GM21723 (cell line): ENCODE data around the gene TMEM245.
A peak's percentile ranks its signal among the peaks of the same experiment; 100 is the strongest.
"Not testable (repeated sequence)": the region's sequence is repeated elsewhere in the genome, so short reads cannot be mapped to it uniquely, and the experiment has no call there.

ENCODE experiments used
- ATAC-seq: cut with Tn5 transposase; IDR thresholded peaks from one replicate; pipeline ENCODE4 v1.9.1; 2021; ENCODE audit warnings: mild to moderate bottlenecking, moderate library complexity; ENCODE audit not compliant: unreplicated experiment

The TMEM245 gene

DNA sequence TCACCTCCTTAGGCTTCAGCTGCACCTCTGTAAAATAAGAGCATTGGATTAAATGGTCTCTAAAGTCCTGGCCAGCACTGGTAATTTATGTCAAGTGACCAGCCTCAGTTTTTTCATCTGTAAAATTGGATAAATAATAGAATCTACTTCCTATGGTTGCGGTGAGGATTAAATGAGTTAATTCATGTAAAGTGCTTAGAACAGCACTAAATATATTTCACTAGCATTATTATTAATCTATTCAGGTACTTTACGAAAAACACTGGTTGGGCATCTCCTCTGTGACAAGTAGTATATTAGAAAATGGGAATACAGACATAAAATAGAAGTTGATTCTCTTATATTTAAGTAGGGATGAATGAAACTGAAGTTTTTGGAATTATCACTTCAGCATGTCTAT lies 13.8 kb upstream of the TMEM245 start:
- no peak for ATAC-seq

DNA sequence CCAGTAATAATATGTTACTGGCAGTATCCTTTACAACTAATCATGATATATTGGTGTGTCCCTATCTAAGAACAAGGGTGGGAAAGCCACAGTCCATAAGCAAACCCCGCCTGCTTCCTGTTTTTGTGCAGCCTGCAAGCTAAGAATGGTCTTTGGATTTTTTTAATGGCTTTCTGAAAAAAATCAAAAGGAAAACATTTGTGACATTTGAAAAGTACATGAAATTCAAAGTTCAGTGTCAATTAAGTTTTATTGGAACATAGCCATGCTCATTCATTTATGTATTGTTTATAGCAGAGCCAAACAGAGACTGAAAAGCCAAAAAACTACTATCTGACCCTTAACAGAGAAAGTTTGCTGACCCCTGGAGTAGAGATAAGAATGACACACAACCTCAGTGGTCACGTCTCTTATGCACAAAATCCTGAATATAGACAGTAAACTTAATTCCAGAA lies 12.8 kb upstream of the TMEM245 start:
- no peak for ATAC-seq

DNA sequence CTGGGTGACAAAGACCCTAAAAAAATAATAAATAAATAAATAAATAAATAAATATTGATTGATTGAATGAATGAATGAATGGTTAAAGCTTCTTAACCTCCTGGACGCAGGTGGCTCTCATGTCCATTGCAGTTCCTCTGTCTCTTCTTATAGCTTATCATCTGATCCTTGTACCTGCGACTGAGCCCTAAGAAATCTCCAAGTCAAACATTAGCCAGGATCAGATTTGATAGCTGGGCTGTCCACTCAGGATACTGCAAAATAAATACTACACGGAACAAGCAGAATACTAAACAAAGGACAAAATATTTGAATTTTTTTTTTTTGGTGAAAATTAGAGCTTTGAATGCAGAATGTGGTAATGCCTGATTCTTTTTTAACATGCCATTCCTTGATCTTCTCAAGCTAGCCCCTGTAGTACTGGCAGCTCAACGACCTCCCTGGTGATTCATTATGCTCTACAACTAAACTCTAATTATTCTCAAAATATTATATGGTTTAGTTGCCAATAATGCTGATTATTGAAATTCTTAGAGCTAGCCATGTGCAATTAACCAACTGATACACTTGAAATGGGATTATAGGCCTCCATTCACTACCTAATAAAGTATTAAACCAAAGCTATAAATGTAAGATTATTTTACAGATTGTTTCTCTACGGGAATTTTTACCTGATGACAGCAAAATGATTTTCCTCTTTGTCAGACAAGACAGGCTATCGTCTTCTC lies 9.9 kb upstream of the TMEM245 start:
- no peak for ATAC-seq

DNA sequence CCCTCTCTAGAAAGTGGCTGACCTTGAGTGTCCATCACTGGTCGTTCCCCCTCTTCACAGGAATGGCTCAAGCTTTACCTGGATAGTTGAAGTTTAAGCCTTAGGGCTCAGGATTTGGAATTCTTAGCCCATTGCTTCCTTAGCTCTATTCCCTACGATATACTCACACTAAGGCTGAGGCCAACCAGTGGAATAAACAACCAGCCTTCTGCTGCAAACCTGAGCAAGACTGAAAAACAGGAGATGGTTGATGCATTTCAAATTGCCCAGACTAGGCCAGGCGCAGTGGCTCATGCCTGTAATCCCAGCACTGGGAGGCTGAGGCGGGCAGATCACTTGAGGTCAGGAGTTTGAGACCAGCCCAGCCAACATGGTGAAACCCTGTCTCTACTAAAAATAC lies 6.9 kb upstream of the TMEM245 start:
- not testable (repeated sequence) for ATAC-seq

DNA sequence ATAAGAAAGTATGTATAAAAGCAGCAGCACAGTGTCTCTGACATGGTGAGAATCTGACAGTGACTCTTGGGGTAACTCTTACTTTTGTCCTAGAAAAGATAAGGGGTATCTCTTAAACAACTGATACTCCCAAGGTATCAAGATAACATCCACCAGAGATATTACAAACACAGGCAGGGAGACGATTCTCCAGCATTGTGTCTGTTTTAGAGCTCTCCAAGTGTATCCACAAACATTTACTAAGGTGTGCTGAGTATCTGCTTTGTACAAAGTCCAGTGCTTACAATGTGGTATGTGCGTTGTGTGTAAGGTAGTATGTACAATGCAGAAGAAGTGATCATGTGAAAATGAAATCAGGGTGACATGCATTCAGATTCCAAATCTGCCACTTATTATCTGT lies 4.4 kb upstream of the TMEM245 start:
- ATAC-seq: no peak

DNA sequence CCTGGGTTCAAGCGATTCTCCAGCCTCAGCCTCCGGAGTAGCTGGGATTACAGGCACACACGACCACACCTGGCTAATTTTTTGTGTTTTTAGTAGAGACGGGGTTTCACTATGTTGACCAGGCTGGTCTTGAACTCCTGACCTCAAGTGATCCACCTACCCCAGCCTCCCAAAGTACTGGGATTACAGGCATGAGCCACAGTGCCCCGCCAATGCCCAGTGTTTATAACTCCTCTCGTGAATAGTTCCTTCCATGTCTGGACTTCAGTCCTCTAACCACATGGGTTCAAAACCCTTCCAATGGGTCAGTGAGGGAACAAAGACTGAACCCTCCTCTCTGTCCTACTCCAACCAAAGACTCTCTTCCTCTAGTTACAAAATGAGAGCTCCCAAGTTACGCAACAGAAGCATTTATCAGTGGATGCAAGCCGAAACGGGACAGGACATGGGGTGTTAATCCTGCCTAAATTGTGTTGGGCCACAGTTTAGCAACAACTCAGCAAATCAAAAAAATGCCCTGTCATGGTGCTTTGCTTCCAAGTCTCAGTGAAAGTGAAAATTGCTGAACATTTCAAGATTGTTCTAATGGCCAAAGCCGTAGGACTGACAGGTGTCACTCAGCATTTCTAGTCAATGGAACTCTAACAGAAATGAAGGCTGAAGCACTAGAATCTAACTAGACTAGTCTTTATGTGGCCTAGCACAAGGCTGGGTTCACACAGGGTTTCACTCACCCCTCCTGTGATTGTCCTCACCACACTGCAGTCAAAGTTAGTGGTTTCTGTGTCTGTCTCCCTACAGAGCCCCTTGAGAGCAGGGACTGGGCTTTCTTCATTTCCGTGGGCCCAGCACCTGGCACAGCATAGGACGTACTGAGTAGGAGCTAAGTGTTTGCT lies 3.2 kb upstream of the TMEM245 start:
- ATAC-seq: peak; percentile 27

DNA sequence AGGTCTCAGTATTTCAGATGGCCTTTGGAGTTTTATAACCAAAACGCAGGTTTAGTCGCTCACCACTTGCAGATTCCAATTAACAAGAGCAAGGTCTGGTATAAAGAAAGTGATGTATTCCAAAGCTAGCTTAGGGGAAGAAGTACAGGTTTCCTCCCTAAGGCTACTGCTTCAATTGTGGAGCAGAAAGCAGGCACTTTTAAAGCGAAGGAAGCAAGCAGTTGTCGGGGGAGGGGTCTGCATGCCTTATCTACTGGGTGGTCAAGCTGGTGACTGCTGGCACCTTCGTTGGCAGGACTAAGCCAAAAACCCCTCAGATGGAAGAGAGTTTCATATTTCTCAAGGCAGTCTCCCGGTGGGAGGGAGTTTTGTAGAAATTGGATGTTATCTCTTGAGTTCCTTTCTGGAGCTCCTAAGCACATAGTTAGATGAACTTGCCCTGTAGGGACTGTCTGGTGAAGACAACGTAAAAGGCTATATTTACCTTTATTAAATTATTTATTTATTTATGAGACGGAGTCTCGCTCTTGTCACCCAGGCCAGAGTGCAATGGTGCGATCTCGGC lies 1.6 kb upstream of the TMEM245 start:
- ATAC-seq: no peak

DNA sequence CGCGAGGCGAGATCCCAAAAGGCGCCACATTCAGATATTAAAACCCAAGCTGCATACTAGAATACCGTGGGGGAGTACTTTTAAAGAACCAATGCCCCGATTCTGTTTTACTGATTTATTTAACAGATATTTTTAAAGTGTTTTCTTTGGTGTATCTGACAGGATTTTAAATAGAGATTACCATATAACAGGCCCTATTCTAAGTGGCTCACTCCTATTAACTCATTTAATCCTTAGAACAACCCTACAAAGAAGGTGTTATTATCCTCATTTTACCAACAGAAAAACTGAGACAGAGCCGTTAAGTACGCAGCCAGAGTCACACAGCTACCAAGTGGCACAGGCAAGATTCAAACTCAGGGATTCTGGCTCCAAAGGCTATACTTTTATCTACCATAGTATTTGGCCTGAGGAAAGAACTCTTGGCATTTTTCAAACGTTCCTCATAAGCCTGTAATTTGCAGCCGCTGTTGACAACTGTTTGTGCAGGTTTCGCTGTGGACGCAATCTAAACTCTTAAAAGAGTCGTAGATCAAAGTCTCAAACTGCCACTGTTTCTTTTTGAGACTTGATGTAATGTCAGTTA lies 550 bp upstream of the TMEM245 start:
- no peak for ATAC-seq

DNA sequence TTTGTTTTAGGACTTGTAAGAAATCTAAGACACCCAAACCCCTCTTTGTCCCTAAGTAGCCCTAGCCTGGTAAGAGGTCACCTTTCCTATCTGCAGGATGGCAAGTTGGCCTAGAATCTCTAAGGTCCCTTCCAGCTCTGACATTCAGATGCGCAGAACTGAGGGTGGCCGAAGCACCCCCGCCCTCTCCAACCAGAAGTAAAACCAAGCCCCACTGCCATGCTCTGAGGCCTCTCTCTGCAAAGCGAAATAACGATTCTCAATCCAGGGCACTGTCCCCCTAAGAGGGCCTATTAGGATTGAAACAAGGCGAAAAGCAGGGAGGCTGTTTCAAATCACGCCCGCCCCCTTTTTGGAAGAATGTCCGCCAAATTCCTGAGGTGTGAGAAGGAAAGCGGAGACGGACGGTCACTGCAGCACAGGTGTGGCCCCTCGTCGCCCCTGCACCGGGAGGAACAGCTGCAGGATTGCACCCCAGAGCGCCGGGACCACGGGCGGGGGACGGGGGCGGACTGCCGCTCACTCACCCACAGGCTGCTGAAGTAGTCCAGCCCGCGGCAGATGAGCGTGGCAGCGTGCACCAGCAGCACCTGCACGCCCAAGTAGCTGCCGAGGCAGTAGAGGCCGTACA lies 824 bp downstream of the TMEM245 start:
- ATAC-seq: no peak

DNA sequence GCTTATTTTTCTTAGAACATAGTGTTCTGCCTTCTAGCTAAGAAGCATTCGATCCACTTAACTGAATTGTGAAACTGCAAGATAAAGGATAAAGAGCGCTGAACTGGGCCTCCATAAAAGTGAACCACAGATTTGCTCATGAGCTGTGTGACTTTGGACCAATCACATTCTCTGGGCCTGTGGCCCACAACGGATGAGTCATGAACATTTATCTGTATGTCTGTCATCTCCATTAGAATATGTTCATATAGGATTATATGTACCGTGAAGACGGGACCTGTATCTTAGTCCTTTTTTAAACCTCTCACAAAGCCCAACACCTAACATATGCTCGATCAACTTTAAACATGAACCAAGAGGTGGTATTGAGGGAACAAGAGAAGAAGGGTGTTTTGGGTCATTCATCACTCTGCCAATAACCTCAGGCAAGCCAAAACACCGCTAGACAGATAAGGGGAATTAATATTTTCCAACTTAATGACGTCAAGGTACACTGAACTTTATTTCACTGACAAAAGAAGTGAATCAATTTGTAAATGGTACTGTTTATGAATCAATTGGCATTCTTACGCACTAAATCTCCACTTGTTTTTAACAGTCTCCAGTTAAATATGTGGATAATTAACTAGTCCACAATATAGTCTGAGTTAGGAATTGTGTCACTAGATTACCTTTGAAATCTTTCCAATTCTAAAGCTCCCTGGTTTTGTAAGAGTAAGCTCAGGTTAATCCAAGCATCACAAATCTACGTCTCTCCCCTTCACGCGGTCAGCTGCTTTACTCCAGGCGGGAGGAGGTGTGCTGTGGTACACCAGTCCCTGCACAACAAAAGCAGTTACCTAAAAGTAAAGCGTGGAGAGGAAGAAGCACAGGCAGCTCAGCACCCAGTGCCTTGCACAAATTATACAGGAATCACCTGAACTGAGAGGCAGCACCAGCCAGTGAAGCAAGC lies 1.6 kb downstream of the TMEM245 start:
- no peak for ATAC-seq

DNA sequence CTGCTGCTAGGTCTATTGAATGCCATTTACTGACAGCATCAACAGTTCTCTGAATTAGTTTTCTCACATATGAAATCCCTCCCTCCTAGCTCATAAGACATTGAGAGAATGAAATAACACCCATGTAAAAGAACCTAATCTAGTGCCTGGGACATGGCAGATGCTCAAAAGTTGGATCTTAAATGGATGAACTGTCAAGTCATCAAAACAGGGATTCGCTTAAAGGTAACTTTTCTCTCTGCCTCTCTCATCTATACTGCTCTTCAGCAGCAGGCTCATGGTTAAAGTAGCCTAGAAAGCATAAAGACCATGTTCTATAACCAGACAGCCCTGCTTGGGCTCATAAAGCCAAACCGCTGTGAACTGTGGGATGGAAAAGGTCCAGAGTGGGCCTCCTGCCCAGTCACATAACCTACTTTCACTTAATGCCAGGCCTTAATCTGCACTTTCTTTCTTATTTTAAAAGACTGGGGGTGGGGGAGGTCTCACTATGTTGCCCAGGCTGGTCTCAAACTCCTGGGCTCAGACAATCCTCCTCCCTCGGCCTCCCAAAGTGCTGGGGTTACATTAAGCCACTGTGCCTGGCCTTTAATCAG lies 3.7 kb downstream of the TMEM245 start:
- ATAC-seq: no peak

DNA sequence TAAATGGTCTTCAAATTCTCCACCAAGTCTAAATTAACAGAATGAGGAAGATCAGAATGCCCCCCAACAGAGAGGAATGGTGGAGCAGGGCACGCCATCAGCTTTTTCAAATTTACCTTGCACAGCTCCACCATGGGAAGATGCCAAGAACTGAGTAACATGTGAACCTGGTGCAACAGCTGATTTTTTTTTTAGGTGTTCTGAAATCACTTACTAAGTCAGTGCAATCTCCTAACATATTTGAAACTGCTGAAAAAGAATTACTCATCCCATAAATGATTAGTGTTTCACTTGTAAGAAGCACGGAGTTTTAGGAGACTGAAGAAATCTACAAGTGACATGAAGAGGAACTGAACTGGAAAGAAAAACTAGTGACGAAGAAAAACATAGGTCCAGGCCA lies 5.1 kb downstream of the TMEM245 start:
- no peak for ATAC-seq

DNA sequence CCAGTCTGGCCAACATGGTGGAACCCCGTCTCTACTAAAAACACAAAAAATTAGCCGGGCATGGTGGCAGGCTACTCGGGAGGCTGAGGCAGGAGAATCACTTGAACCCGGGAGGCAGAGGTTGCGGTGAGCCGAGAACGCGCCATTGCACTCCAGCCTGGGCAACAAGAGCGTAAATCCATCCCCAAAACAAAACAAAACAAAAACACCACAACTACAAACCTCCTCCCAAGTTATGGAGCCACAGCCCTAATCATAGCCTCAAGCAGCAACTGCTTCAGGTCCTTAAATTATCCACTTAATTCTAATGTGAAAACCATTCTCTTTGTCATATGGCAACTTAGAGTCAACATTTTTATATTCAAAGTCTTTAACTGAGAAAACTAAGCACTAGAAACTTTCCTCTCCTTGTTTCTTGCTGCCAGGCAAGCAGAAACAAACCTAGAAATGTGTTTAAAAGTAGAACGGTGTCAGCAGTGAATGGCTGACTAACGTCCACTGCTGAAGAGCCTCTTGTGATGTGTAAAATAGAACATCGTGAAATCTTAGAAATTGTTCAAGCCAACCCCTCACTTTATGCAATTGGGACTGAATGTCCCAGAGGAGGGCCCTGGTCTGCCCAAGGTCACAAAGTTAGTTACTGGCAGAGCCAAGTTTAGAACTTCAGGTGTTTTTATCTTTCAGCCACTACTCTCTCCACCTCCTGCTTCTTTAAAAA lies 5.7 kb downstream of the TMEM245 start:
- no peak for ATAC-seq

DNA sequence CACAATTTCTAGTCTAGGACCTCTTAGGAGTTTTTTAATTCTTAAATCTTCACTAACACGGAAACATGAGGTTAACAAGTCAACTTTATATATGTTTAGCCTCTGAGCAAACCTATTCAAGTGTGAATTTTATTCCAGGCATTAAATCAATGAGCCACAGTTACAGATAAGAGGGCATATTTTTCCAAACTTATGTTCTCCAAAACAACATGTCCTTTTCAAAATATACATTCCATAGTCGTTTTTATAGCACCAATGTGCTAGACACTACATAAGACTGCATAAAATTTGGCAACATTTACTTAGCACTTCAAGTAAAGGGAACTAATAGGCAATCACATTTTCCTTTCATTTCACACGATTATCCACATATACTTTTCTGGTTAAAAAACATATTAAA lies 6.5 kb downstream of the TMEM245 start:
- no peak for ATAC-seq

DNA sequence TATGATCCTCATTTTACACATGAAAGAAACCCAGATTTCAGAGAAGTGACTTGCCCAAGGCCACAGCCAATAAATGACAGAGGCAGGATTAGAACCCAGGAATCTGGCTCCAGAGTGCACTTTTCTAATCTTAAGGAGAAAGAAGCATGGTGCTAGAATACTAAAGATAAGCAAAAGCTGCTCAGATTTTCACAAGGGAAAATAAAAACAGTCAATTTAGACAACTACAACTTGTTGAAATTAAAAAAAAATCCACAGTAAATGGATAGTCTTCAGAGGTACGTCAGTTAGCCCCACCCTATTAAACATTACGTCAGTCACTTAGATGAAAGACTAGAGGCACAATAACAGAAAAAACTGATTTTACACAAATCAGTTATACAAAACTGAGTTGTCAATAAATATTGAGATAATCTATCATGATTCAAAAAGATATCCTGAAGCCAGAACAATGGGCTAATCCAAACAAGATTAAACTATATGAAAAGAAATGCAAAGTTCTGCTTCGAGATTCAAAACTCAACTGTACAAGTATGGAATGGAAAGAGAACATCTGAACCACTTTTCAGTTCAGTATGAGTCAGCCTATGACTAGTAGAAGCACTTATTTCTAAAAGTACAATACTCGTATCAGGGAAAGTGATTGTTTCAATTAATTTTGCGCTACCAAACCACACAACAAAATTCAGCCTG lies 9.3 kb downstream of the TMEM245 start:
- ATAC-seq: peak; percentile 86

DNA sequence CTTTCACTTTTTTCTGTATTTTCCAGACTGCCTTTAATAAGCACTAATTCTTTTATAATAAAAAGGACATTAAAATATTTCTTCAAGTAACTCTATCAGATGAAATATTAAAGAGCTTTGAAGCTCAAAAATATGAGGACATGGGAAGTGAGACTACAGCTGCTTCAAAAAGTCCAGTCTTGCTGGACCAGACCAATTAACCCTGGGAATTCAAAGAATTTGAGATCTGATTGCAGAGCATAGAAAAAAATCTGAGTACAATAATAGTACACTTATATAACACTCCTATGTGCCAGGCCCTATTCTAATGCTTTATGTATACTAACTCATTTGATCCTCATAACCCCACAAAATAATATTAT lies 9.8 kb downstream of the TMEM245 start:
- no peak for ATAC-seq

DNA sequence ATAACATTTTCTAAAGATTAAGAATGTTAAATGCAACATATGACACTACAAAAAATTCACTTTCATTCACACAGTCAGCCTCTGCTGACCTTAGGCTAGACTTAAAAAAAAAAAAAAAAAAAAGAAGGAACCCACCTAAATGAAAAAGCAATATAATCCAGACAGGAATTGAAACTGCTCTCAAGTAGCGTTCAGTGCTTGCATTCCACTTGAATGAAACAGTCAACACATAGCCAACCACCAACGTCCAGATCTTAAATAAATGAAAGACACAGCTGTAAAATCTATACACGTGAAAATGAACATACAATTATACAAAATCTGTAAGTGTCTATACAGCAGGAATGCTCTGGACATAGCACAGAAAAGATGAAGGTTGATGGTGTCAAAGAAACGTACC lies 11.4 kb downstream of the TMEM245 start:
- no peak for ATAC-seq
